HCT116 (cell line): ENCODE measurements around the gene RXFP4. TPM values are rescaled to one million over a fixed set of nuclear protein-coding genes. Genes with fewer than 3 reads are reported as not detected.

Source experiments
- ATAC-seq: fragments of 200-7000 bp; cut with Tn5 transposase; 2 replicates; pipeline ENCODE4 v1.9.1; 2020; ENCODE audit warnings: mild to moderate bottlenecking, moderate library complexity
- BruUV-seq: library from RNA; stranded (reverse); fragments of 400-500 nt; replicated peaks from 2 replicates; lab custom pipeline; 2021; lab: Mats Ljungman, UMichigan
- CTCF ChIA-PET: fragments of 300-600 bp; sonication (Branson Sonifier 250); formaldehyde crosslinking; loops from one replicate; lab custom pipeline; 2021; ENCODE audit warnings: antibody characterized with exemption; lab: Charles Lee
- POLR2A ChIA-PET: fragments of 300-600, 350-600 bp; sonication (Branson Sonifier 250); formaldehyde crosslinking; loops from one replicate; lab custom pipeline; 2021; ENCODE audit warnings: antibody characterized with exemption; lab: Charles Lee
- RAD21 ChIA-PET, 2 experiments: fragments of 300-600 bp; sonication (Branson Sonifier 250); formaldehyde crosslinking; loops; one replicate each; lab custom pipeline; 2023; ENCODE audit warnings: low total read pairs in 2 of 2; ENCODE audit not compliant: uncharacterized antibody in 2 of 2, unreplicated experiment in 2 of 2, low non-redundant PET in 1 of 2; lab: Charles Lee
- DNase-seq: peaks from one replicate; pipeline ENCODE4 v3.0.0-alpha.2; 2010; ENCODE audit warnings: low read depth, low spot score
- H2AFZ ChIP-seq: fragments of 200-600 bp; shearing (Covaris generic), sonication (generic); 2 replicates; pipeline ENCODE4 v1.6.1; 2017; ENCODE audit warnings: low read depth, mixed run types, mixed read lengths, antibody characterized with exemption, low read length; ENCODE audit not compliant: poor library complexity, severe bottlenecking
- H3K27ac ChIP-seq: 2 replicates; pipeline ENCODE4 v1.5.1; 2012; ENCODE audit warnings: low read depth, low read length
- H3K27me3 ChIP-seq: fragments of 200-600 bp; sonication (generic); 2 replicates; pipeline ENCODE4 v1.6.1; 2016; ENCODE audit warnings: mixed run types, low read length, mixed read lengths; ENCODE audit not compliant: insufficient read depth
- H3K36me3 ChIP-seq, 2 experiments: fragments of 200-500 bp in 1 of 2; fragments of 200-600 bp in 1 of 2; sonication (Bioruptor generic) in 1 of 2; sonication (generic) in 1 of 2; 2 replicates each; pipeline versions ENCODE4 v1.5.1 to v1.6.1; 2014 to 2016; ENCODE audit warnings: low read length in 2 of 2, inconsistent platforms in 1 of 2, mixed read lengths in 1 of 2, mixed run types in 1 of 2; ENCODE audit not compliant: insufficient read depth in 2 of 2, control insufficient read depth in 1 of 2
- H3K4me1 ChIP-seq, 2 experiments: fragments of 200-600 bp in 1 of 2; sonication (generic) in 1 of 2; 2 replicates each; pipeline versions ENCODE4 v1.5.1 to v1.6.1; 2012 to 2017; ENCODE audit warnings: low read length in 2 of 2, inconsistent platforms in 1 of 2, mild to moderate bottlenecking in 1 of 2, mixed read lengths in 1 of 2, mixed run types in 1 of 2, moderate library complexity in 1 of 2; ENCODE audit not compliant: insufficient read depth in 2 of 2, control insufficient read depth in 1 of 2
- H3K4me2 ChIP-seq: fragments of 200-600 bp; sonication (generic); 2 replicates; pipeline ENCODE4 v1.6.1; 2017; ENCODE audit warnings: mixed run types, low read length, mixed read lengths
- H3K4me3 ChIP-seq, 2 experiments: fragments of 200-600 bp in 1 of 2; sonication (generic) in 1 of 2; replicated peaks in 1 of 2; 2 replicates each; pipeline ENCODE4 v1.5.1; 2011 to 2016; ENCODE audit warnings: low read length in 2 of 2, control low read depth in 1 of 2, low read depth in 1 of 2, mild to moderate bottlenecking in 1 of 2, mixed read lengths in 1 of 2, mixed run types in 1 of 2
- H3K79me2 ChIP-seq: fragments of 200-600 bp; sonication (generic); 2 replicates; pipeline ENCODE4 v1.6.1; 2017; ENCODE audit warnings: mild to moderate bottlenecking, mixed run types, low read length, moderate library complexity, mixed read lengths; ENCODE audit not compliant: insufficient read depth
- H3K9ac ChIP-seq: fragments of 200-600 bp; sonication (generic); 2 replicates; pipeline ENCODE4 v1.6.1; 2016; ENCODE audit warnings: low read length, mixed read lengths
- H3K9me2 ChIP-seq: fragments of 200-600 bp; sonication (generic), shearing (Covaris generic); 2 replicates; pipeline ENCODE4 v1.6.1; 2017; ENCODE audit warnings: mixed run types, mild to moderate bottlenecking, moderate library complexity; ENCODE audit not compliant: insufficient read depth
- H3K9me3 ChIP-seq, 2 experiments: fragments of 200-500 bp in 1 of 2; fragments of 200-600 bp in 1 of 2; sonication (Bioruptor generic) in 1 of 2; sonication (generic) in 1 of 2; 2 replicates each; pipeline ENCODE4 v1.6.1; 2014 to 2017; ENCODE audit warnings: low read length in 2 of 2, mixed read lengths in 2 of 2, inconsistent platforms in 1 of 2, low read depth in 1 of 2, mild to moderate bottlenecking in 1 of 2, mixed run types in 1 of 2, moderate library complexity in 1 of 2; ENCODE audit not compliant: control insufficient read depth in 1 of 2, insufficient read depth in 1 of 2
- H4K20me1 ChIP-seq: fragments of 200-600 bp; sonication (generic), shearing (Covaris generic); 2 replicates; pipeline ENCODE4 v1.6.1; 2017; ENCODE audit warnings: mixed run types, mild to moderate bottlenecking, moderate library complexity; ENCODE audit not compliant: insufficient read depth
- ELF1 ChIP-seq: IDR thresholded peaks from 2 replicates; pipeline ENCODE4 v1.6.1; 2012; ENCODE audit warnings: low read depth, borderline replicate concordance
- EZH2 ChIP-seq: fragments of 200-600 bp; sonication (generic); IDR thresholded peaks from 2 replicates; pipeline ENCODE4 v1.6.1; 2017; ENCODE audit warnings: antibody characterized with exemption, mixed run types
- EZH2phosphoT487 ChIP-seq: fragments of 200-600 bp; IDR thresholded peaks from 2 replicates; pipeline ENCODE4 v1.6.1; 2018; ENCODE audit warnings: antibody characterized with exemption, borderline replicate concordance
- JUND ChIP-seq: IDR thresholded peaks from 2 replicates; pipeline ENCODE4 v1.6.1; 2012
- POLR2A ChIP-seq: IDR thresholded peaks from 2 replicates; pipeline ENCODE4 v1.7.0; 2011; ENCODE audit warnings: borderline replicate concordance; ENCODE audit not compliant: insufficient read depth, insufficient read length; ENCODE audit errors: extremely low read depth
- RAD21 ChIP-seq: IDR thresholded peaks from 2 replicates; pipeline ENCODE4 v1.6.1; 2012; ENCODE audit warnings: low read depth, mild to moderate bottlenecking
- SP1 ChIP-seq: IDR thresholded peaks from 2 replicates; pipeline ENCODE4 v1.6.1; 2012; ENCODE audit warnings: low read depth
- SRF ChIP-seq: IDR thresholded peaks from 2 replicates; pipeline ENCODE4 v1.6.1; 2012; ENCODE audit warnings: low read depth
- ZFX ChIP-seq: fragments of 450-650 bp; IDR thresholded peaks from 2 replicates; pipeline ENCODE4 v1.6.1; 2017
- ZNF274 ChIP-seq: fragments of 200-500 bp; sonication (Bioruptor generic); IDR thresholded peaks from 2 replicates; pipeline ENCODE4 v1.6.1; 2014; ENCODE audit warnings: mild to moderate bottlenecking, low read depth, low read length, inconsistent platforms
- intact Hi-C: fragments of 100-400 bp; cut with micrococcal nuclease; formaldehyde crosslinking; loops from 2 replicates; pipeline ENCODE4 v1.10.0; 2022
- total RNA-seq: library from RNA; stranded (reverse); gene quantifications from one replicate; pipeline ENCODE4 v1.2.1, GENCODE V29; 2021; ENCODE audit not compliant: unreplicated experiment
- TF ChIP-seq, protein P1 (sequence below), 3 experiments: fragments of 200-600 bp in 1 of 3; sonication (generic) in 1 of 3; IDR thresholded peaks in 2 of 3; conservative IDR thresholded peaks in 1 of 3; 2 replicates each; pipeline ENCODE4 v1.5.1; 2012 to 2017; ENCODE audit warnings: low read depth in 2 of 3, low read length in 2 of 3, antibody characterized with exemption in 1 of 3, borderline replicate concordance in 1 of 3, control low read depth in 1 of 3, mild to moderate bottlenecking in 1 of 3, mixed read lengths in 1 of 3, mixed run types in 1 of 3, moderate library complexity in 1 of 3; ENCODE audit not compliant: insufficient read depth in 1 of 3
- TF ChIP-seq, protein P2 (sequence below): IDR thresholded peaks from 2 replicates; pipeline ENCODE4 v1.6.1; 2012; ENCODE audit warnings: low read depth

Gene RXFP4
- total RNA-seq, 1 experiment from 2014 or later = 0.20 TPM

DNA sequence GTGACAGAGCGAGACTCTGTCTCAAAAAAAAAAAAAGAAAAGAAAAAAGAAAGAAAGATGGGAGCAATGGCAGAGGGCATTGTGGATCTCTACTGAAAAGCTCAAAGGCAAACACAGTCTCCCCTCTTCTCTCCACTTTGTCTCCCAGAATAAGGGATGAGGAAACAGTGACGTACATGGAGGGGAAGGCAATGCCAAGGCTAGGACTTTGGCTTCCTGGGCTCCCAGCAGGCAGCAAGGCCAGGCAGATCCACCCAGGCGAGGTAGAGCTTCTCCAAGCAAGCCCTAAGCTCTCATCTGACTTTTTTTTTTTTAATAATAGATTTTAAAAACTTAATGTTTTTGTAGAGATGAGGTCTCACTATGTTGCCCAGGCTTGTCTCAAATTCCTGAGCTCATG is 32.3 kb downstream of the RXFP4 start:
- no peak overlapping the region for H2AFZ ChIP-seq
- intact Hi-C loops = no loop called here
- no peak for TF ChIP-seq ZFX
- H3K9me3 ChIP-seq = no peaks in the 10 kb centered on the region
- no peak overlapping the region for H3K9ac ChIP-seq
- POLR2A ChIA-PET = interaction anchor here (1.2 to 1.5 kb wide), 2 partner anchors 11 to 28 kb away, joined by 3 to 6 read pairs; no protein-coding TSS in a partner anchor
- H3K4me2 ChIP-seq = no peak overlapping the region
- H3K36me3 ChIP-seq = peaks cover 5 to 7% of the 10 kb centered on the region in 2 experiments; a peak in 1 of 4 replicates
- no peak overlapping the region for H3K4me3 ChIP-seq
- H3K79me2 ChIP-seq = peaks cover 90% of the 10 kb centered on the region
- no TSS peak for BruUV-seq
- no peaks in the 10 kb centered on the region for H3K9me2 ChIP-seq
- H3K27me3 ChIP-seq = no peaks in the 10 kb centered on the region
- RAD21 ChIA-PET = no interaction called here
- DNase-seq = no peak
- CTCF ChIA-PET = interaction anchor here (1.4 kb wide), 1 partner anchor 10 kb away, joined by 6 read pairs; no protein-coding TSS in a partner anchor
- H3K4me1 ChIP-seq = peaks cover 29 to 55% of the 10 kb centered on the region in 2 experiments
- H4K20me1 ChIP-seq = no peaks in the 10 kb centered on the region
- no peak overlapping the region for H3K27ac ChIP-seq
- ATAC-seq = no peak

DNA sequence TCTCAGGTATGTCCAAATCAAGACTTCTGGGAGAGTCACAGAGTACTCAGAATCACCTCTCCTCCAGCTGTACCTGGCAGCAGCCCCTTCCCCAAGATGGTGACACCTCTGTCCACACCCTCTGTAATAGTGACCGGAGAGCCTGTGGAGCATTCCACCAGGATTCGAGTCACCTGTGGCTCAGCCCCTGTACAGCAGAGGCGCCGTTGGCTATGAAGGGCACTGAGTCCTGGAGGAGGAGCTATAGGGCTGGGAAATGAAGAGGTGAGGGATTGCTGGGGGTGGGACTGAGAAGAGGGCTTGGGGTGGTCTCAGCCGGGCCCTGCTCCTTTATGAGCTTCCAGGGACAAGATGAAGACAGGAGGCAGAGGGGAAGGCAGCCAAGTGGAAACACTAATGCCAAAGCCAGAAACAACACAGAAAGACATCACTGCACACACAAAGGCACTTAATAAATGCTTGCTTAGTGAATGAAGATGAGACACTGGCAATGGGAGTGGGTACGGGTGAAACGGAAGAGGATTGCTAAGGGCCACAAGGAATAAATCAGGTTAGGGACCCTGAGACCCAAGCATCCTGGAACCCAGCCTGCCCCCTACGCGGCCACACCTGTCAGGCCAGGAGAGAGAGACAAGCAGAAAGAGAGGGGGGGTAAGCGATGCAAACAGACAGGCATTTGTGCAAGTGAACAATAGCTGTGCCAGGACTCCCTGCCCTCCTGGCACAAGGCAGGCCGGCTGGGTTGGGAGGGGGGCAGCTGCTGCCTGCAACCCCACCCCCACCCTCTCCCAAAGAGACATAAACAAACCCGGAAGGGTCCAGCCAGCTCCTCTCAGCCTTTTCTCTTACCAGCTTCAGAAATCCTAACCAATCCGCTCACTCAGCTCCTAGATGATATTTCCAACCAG is 33.0 kb downstream of the RXFP4 start:
- peak overlapping the region; percentile 85; the same call in 1 of the 2 replicates for H3K27ac ChIP-seq
- intact Hi-C loops = no loop called here
- TF ChIP-seq SP1 = no peak
- no peak for TF ChIP-seq ELF1
- TF ChIP-seq JUND = no peak
- no peak for TF ChIP-seq EZH2phosphoT487
- TF ChIP-seq SRF = no peak
- no peak for TF ChIP-seq POLR2A
- TF ChIP-seq RAD21 = no peak
- TF ChIP-seq ZFX = no peak
- TF ChIP-seq, protein P1, sequence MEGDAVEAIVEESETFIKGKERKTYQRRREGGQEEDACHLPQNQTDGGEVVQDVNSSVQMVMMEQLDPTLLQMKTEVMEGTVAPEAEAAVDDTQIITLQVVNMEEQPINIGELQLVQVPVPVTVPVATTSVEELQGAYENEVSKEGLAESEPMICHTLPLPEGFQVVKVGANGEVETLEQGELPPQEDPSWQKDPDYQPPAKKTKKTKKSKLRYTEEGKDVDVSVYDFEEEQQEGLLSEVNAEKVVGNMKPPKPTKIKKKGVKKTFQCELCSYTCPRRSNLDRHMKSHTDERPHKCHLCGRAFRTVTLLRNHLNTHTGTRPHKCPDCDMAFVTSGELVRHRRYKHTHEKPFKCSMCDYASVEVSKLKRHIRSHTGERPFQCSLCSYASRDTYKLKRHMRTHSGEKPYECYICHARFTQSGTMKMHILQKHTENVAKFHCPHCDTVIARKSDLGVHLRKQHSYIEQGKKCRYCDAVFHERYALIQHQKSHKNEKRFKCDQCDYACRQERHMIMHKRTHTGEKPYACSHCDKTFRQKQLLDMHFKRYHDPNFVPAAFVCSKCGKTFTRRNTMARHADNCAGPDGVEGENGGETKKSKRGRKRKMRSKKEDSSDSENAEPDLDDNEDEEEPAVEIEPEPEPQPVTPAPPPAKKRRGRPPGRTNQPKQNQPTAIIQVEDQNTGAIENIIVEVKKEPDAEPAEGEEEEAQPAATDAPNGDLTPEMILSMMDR (IDR thresholded peaks at IDR 0.05 in 2 of 3, conservative IDR thresholded peaks at IDR 0.05 in 1 of 3; ENCODE audit: borderline replicate concordance in 1 of 3, insufficient read depth in 1 of 3, low read depth in 2 of 3, low read length in 2 of 3) = no peak
- TF ChIP-seq, protein P2, sequence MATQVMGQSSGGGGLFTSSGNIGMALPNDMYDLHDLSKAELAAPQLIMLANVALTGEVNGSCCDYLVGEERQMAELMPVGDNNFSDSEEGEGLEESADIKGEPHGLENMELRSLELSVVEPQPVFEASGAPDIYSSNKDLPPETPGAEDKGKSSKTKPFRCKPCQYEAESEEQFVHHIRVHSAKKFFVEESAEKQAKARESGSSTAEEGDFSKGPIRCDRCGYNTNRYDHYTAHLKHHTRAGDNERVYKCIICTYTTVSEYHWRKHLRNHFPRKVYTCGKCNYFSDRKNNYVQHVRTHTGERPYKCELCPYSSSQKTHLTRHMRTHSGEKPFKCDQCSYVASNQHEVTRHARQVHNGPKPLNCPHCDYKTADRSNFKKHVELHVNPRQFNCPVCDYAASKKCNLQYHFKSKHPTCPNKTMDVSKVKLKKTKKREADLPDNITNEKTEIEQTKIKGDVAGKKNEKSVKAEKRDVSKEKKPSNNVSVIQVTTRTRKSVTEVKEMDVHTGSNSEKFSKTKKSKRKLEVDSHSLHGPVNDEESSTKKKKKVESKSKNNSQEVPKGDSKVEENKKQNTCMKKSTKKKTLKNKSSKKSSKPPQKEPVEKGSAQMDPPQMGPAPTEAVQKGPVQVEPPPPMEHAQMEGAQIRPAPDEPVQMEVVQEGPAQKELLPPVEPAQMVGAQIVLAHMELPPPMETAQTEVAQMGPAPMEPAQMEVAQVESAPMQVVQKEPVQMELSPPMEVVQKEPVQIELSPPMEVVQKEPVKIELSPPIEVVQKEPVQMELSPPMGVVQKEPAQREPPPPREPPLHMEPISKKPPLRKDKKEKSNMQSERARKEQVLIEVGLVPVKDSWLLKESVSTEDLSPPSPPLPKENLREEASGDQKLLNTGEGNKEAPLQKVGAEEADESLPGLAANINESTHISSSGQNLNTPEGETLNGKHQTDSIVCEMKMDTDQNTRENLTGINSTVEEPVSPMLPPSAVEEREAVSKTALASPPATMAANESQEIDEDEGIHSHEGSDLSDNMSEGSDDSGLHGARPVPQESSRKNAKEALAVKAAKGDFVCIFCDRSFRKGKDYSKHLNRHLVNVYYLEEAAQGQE = no peak
- no peak for TF ChIP-seq ZNF274
- no peak for TF ChIP-seq EZH2

More for the DNA sequence above, 33.0 kb downstream of the RXFP4 start:
- POLR2A ChIA-PET = interaction anchor here (1.2 to 1.5 kb wide), 3 partner anchors 9 to 29 kb away, joined by 3 to 6 read pairs (median 4); no protein-coding TSS in a partner anchor
- DNase-seq (no peak), ATAC-seq (no peak)
- 0 out of 4 replicates have a peak, but pooled peaks cover under 1 to 2% of the 10 kb centered on the region in 2 experiments for H3K36me3 ChIP-seq
- no peak overlapping the region for H3K4me3 ChIP-seq
- no peaks in the 10 kb centered on the region for H3K9me2 ChIP-seq
- H2AFZ ChIP-seq = no peak overlapping the region
- no peaks in the 10 kb centered on the region for H3K27me3 ChIP-seq
- 0 out of 2 replicates have a peak overlapping the region, but pooled peaks have one; percentile 97 for H3K9ac ChIP-seq
- H3K4me2 ChIP-seq = peak overlapping the region; percentile 20; the same call in 1 of the 2 replicates
- H3K4me1 ChIP-seq = peaks cover 33 to 63% of the 10 kb centered on the region in 2 experiments
- peaks cover 94% of the 10 kb centered on the region for H3K79me2 ChIP-seq
- RAD21 ChIA-PET = no interaction called here
- BruUV-seq = no TSS peak
- no peaks in the 10 kb centered on the region for H4K20me1 ChIP-seq
- H3K9me3 ChIP-seq = no peaks in the 10 kb centered on the region
- CTCF ChIA-PET = interaction anchor here (0.7 to 1.4 kb wide), 2 partner anchors 10 to 20 kb away, joined by 3 to 6 read pairs; no protein-coding TSS in a partner anchor
